OCI-LY1 (cell line): ENCODE measurements around the gene NEDD4L.

Experiments
- EZH2 ChIP-seq: fragments of 200-600 bp; sonication (generic), shearing (Covaris generic); IDR thresholded peaks from 2 replicates; pipeline ENCODE4 v1.8.0; 2017; ENCODE audit warnings: borderline replicate concordance, mixed run types, mild to moderate bottlenecking, antibody characterized with exemption, low read length, moderate library complexity, mixed read lengths
- TF ChIP-seq, protein P1 (sequence below): fragments of 200-600 bp; sonication (generic), shearing (Covaris generic); IDR thresholded peaks from 2 replicates; pipeline ENCODE4 v1.5.1; 2017; ENCODE audit warnings: mild to moderate bottlenecking, antibody characterized with exemption, low read length, moderate library complexity, mixed read lengths

DNA sequence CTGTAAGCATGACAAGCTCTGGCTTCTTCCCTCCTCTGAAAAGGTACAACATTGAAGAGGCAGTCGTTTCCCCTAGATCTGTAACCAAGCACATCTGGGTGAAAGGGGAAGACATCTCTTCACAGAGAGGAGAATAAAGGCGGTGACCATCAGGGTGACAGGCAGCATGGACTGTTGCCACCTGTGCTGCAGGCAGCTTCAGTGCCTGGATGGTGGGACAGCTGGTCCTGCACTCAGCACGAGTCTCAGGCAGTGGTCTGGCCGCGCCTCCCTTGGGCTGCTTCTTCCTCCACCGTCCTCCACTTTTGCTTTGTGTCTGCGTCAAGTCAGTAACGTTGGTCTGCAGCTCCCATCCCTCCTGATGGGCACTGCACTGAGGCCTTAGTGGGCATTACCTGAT lies 264.4 kb downstream of the NEDD4L start:
- no peak for TF ChIP-seq EZH2
- TF ChIP-seq, protein P1, sequence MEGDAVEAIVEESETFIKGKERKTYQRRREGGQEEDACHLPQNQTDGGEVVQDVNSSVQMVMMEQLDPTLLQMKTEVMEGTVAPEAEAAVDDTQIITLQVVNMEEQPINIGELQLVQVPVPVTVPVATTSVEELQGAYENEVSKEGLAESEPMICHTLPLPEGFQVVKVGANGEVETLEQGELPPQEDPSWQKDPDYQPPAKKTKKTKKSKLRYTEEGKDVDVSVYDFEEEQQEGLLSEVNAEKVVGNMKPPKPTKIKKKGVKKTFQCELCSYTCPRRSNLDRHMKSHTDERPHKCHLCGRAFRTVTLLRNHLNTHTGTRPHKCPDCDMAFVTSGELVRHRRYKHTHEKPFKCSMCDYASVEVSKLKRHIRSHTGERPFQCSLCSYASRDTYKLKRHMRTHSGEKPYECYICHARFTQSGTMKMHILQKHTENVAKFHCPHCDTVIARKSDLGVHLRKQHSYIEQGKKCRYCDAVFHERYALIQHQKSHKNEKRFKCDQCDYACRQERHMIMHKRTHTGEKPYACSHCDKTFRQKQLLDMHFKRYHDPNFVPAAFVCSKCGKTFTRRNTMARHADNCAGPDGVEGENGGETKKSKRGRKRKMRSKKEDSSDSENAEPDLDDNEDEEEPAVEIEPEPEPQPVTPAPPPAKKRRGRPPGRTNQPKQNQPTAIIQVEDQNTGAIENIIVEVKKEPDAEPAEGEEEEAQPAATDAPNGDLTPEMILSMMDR: no peak
